Subcutaneous adipose tissue (tissue), 4 donors: ENCODE results near the gene CEP72. TPM values are rescaled to one million over a fixed set of nuclear protein-coding genes. Genes with fewer than 3 reads are reported as not detected.

Experiments used
- CTCF ChIP-seq: fragments of 450-650 bp; IDR thresholded peaks from one replicate; pipeline ENCODE4 v1.5.1; 2016; ENCODE audit warnings: low read depth, mild to moderate bottlenecking, control low read depth, antibody characterized with exemption, moderate library complexity
- total RNA-seq, 4 donors: library from RNA; depleted of rRNA; stranded (reverse); fragments of >200 nt; gene quantifications; one replicate each; pipeline ENCODE4 v1.1.0, GENCODE V29; 2016

CEP72 gene
- total RNA-seq, 4 donors from 2014 or later, result 1.8 to 5.3 (median 2.9) TPM

- TF ChIP-seq CTCF, result no peak
Measured at GRCh38 chr5:642481-642880, 30.3 kb downstream of the CEP72 start.

GRCh38 chr5:643351-643801 is 31.2 kb downstream of the CEP72 start:
- no peak for TF ChIP-seq CTCF

GRCh38 chr5:643811-644271 is 31.7 kb downstream of the CEP72 start:
- no peak for TF ChIP-seq CTCF

- TF ChIP-seq CTCF, result no peak
Measured at GRCh38 chr5:644509-644908, 32.4 kb downstream of the CEP72 start.

GRCh38 chr5:644971-645370 is 32.8 kb downstream of the CEP72 start:
- no peak for TF ChIP-seq CTCF

GRCh38 chr5:645421-645820 is 33.3 kb downstream of the CEP72 start:
- TF ChIP-seq CTCF, result no peak

- no peak for TF ChIP-seq CTCF
Measured at GRCh38 chr5:646396-647201, 34.5 kb downstream of the CEP72 start.
